GM19023 (cell line): Measurements from ENCODE around the gene POLE2.
A peak's percentile ranks its signal among the peaks of the same experiment; 100 is the strongest.
"Not testable (repeated sequence)": the region's sequence is repeated elsewhere in the genome, so short reads cannot be mapped to it uniquely, and the experiment has no call there.

Experiments
- ATAC-seq: cut with Tn5 transposase; IDR thresholded peaks from one replicate; pipeline ENCODE4 v1.9.1; 2021; ENCODE audit warnings: mild to moderate bottlenecking, moderate library complexity; ENCODE audit not compliant: unreplicated experiment

Gene POLE2

GRCh38 chr14:49659526-49660455 is 28.2 kb downstream of the POLE2 start:
- ATAC-seq: no peak

GRCh38 chr14:49657500-49657899 is 30.5 kb downstream of the POLE2 start:
- ATAC-seq: not testable (repeated sequence)

GRCh38 chr14:49654511-49654910 is 33.5 kb downstream of the POLE2 start:
- no peak for ATAC-seq

- ATAC-seq: no peak
These were observed 34.5 kb downstream of the POLE2 start for GRCh38 chr14:49653508-49653907.

GRCh38 chr14:49642163-49642562 is 45.9 kb downstream of the POLE2 start:
- no peak for ATAC-seq

GRCh38 chr14:49641697-49642129 is 46.3 kb downstream of the POLE2 start:
- ATAC-seq: no peak

GRCh38 chr14:49640540-49641417 is 47.2 kb downstream of the POLE2 start:
- ATAC-seq: no peak

GRCh38 chr14:49637534-49638078 is 50.4 kb downstream of the POLE2 start:
- ATAC-seq: no peak

GRCh38 chr14:49636866-49637265 is 51.1 kb downstream of the POLE2 start:
- ATAC-seq: no peak

GRCh38 chr14:49634547-49635334 is 53.3 kb downstream of the POLE2 start, which contains the start of gene DNAAF2:
Gene DNAAF2 (minus strand): TSS chr14:49635244. CDS start chr14:49635149, 95 bp downstream.
- ATAC-seq: peak; percentile 32

- ATAC-seq: peak; percentile 77
These were observed 54.1 kb downstream of the POLE2 start for GRCh38 chr14:49633640-49634546.

GRCh38 chr14:49623941-49624839 is 63.8 kb downstream of the POLE2 start:
- ATAC-seq: no peak

GRCh38 chr14:49623387-49623786 is 64.6 kb downstream of the POLE2 start:
- no peak for ATAC-seq

- no peak for ATAC-seq
These were observed 65.9 kb downstream of the POLE2 start for GRCh38 chr14:49622022-49622607.

- ATAC-seq: peak; percentile 40
These were observed 66.7 kb downstream of the POLE2 start for GRCh38 chr14:49621114-49621881.

- ATAC-seq: peak; percentile 96
These were observed 67.6 kb downstream of the POLE2 start, which contains the start of the genes MGAT2 and RPL36AL for GRCh38 chr14:49620182-49621113. Gene MGAT2 (plus strand): TSS chr14:49620799. CDS start chr14:49621269, 470 bp downstream. Gene RPL36AL (minus strand): TSS chr14:49620626. CDS start chr14:49619104, 1,522 bp downstream.
